ENCODE data around the gene PIEZO2. TPM values are rescaled to one million over a fixed set of nuclear protein-coding genes. Genes with fewer than 3 reads are reported as not detected.
"Not testable (repeated sequence)": the region's sequence is repeated elsewhere in the genome, so short reads cannot be mapped to it uniquely, and the experiment has no call there.

Gene PIEZO2
- total RNA-seq, 1 donor from 2014 or later, result 5.3 TPM

- not testable (repeated sequence) for H3K36me3 ChIP-seq (ENCODE audit: insufficient read depth, low read length); H3K9me3 Mint-ChIP-seq (ENCODE audit: unreplicated experiment); H2AFZ ChIP-seq (ENCODE audit: low read depth, low read length); H3K4me2 ChIP-seq (ENCODE audit: low read length); H3K36me3 Mint-ChIP-seq (ENCODE audit: low read depth, unreplicated experiment); H3K27ac Mint-ChIP-seq (ENCODE audit: unreplicated experiment); H3K4me3 Mint-ChIP-seq (ENCODE audit: unreplicated experiment); H3K9ac ChIP-seq (ENCODE audit: low read length); H3K27me3 ChIP-seq (ENCODE audit: insufficient read depth, low read length); H3K27ac ChIP-seq (ENCODE audit: low read depth, low read length); DNase-seq (ENCODE audit: low read depth); H3K79me2 ChIP-seq (ENCODE audit: insufficient read depth, low read length); H4K20me1 ChIP-seq (ENCODE audit: insufficient read depth, low read length); H3K9me3 ChIP-seq (ENCODE audit: insufficient read depth, low read depth, low read length); H3K4me3 ChIP-seq (ENCODE audit: insufficient read depth, low read depth, low read length); H3K27me3 Mint-ChIP-seq (ENCODE audit: low read depth, unreplicated experiment)
- H3K4me1 Mint-ChIP-seq (ENCODE audit: low read depth, unreplicated experiment), result peaks cover 17% of the 10 kb centered on the region
- peak; percentile 20 for FAIRE-seq
- peaks cover 17% of the 10 kb centered on the region for H3K4me1 ChIP-seq (ENCODE audit: insufficient read depth, low read length)
Measured at GRCh38 chr18:10914610-10915009, 234.8 kb downstream of the PIEZO2 start.

GRCh38 chr18:10913919-10914318 lies 235.4 kb downstream of the PIEZO2 start:
- Histone ChIP-seq H3K36me3 (ENCODE audit: insufficient read depth, low read length) (no peaks in the 10 kb centered on the region), H3K27ac (ENCODE audit: low read depth, low read length) (no peak overlapping the region), H3K9me3 (ENCODE audit: insufficient read depth, low read depth, low read length) (no peaks in the 10 kb centered on the region), H4K20me1 (ENCODE audit: insufficient read depth, low read length) (no peaks in the 10 kb centered on the region), H3K9ac (ENCODE audit: low read length) (no peak overlapping the region), H3K4me1 (ENCODE audit: insufficient read depth, low read length) (peaks cover 17% of the 10 kb centered on the region), H3K27me3 (ENCODE audit: insufficient read depth, low read length) (no peaks in the 10 kb centered on the region), H2AFZ (ENCODE audit: low read depth, low read length) (no peak overlapping the region), H3K79me2 (ENCODE audit: insufficient read depth, low read length) (no peaks in the 10 kb centered on the region), H3K4me2 (ENCODE audit: low read length) (no peak overlapping the region), H3K4me3 (ENCODE audit: insufficient read depth, low read depth, low read length) (no peak overlapping the region)
- H3K9me3 Mint-ChIP-seq (ENCODE audit: unreplicated experiment), result no peaks in the 10 kb centered on the region
- no peaks in the 10 kb centered on the region for H3K27me3 Mint-ChIP-seq (ENCODE audit: low read depth, unreplicated experiment)
- H3K4me1 Mint-ChIP-seq (ENCODE audit: low read depth, unreplicated experiment), result peaks cover 17% of the 10 kb centered on the region
- no peaks in the 10 kb centered on the region for H3K36me3 Mint-ChIP-seq (ENCODE audit: low read depth, unreplicated experiment)
- H3K4me3 Mint-ChIP-seq (ENCODE audit: unreplicated experiment), result no peak overlapping the region
- TF ChIP-seq EZH2 (IDR thresholded peaks at IDR 0.05; ENCODE audit: insufficient read depth, low read length), result no peak
- TF ChIP-seq CTCF (IDR thresholded peaks at IDR 0.05; ENCODE audit: insufficient read depth, low read depth, low read length), result no peak
- DNase-seq (ENCODE audit: low read depth) (peak; percentile 39), FAIRE-seq (no peak)
- H3K27ac Mint-ChIP-seq (ENCODE audit: unreplicated experiment), result peak overlapping the region; percentile 59

GRCh38 chr18:10912790-10913545 lies 236.4 kb downstream of the PIEZO2 start:
- DNase-seq (ENCODE audit: low read depth) (peak; percentile 87), FAIRE-seq (no peak)
- H3K4me2 ChIP-seq (ENCODE audit: low read length), result peak overlapping the region; percentile 58
- no peaks in the 10 kb centered on the region for H3K79me2 ChIP-seq (ENCODE audit: insufficient read depth, low read length)
- no peak for TF ChIP-seq CTCF (IDR thresholded peaks at IDR 0.05; ENCODE audit: insufficient read depth, low read depth, low read length)
- no peak for TF ChIP-seq EZH2 (IDR thresholded peaks at IDR 0.05; ENCODE audit: insufficient read depth, low read length)
- Mint-ChIP-seq H3K4me1 (ENCODE audit: low read depth, unreplicated experiment) (peaks cover 17% of the 10 kb centered on the region), H3K36me3 (ENCODE audit: low read depth, unreplicated experiment) (no peaks in the 10 kb centered on the region), H3K27me3 (ENCODE audit: low read depth, unreplicated experiment) (no peaks in the 10 kb centered on the region), H3K4me3 (ENCODE audit: unreplicated experiment) (peak overlapping the region; percentile 40), H3K27ac (ENCODE audit: unreplicated experiment) (peak overlapping the region; percentile 99), H3K9me3 (ENCODE audit: unreplicated experiment) (no peaks in the 10 kb centered on the region)
- H3K36me3 ChIP-seq (ENCODE audit: insufficient read depth, low read length), result no peaks in the 10 kb centered on the region
- no peaks in the 10 kb centered on the region for H4K20me1 ChIP-seq (ENCODE audit: insufficient read depth, low read length)
- H2AFZ ChIP-seq (ENCODE audit: low read depth, low read length), result peak overlapping the region; percentile 47
- H3K27me3 ChIP-seq (ENCODE audit: insufficient read depth, low read length), result no peaks in the 10 kb centered on the region
- no peaks in the 10 kb centered on the region for H3K9me3 ChIP-seq (ENCODE audit: insufficient read depth, low read depth, low read length)
- H3K4me1 ChIP-seq (ENCODE audit: insufficient read depth, low read length), result peaks cover 17% of the 10 kb centered on the region
- peak overlapping the region; percentile 77 for H3K9ac ChIP-seq (ENCODE audit: low read length)
- H3K27ac ChIP-seq (ENCODE audit: low read depth, low read length), result peak overlapping the region; percentile 88
- H3K4me3 ChIP-seq (ENCODE audit: insufficient read depth, low read depth, low read length), result no peak overlapping the region
